ENCODE results near the gene PTPRF. TPM values are rescaled to one million over a fixed set of nuclear protein-coding genes. Genes with fewer than 3 reads are reported as not detected.

Gene PTPRF
- polyA plus RNA-seq, 1 experiment, result 97.0 TPM

- DNase-seq (ENCODE audit: low read depth), result peak; percentile 81
- POLR2A ChIA-PET, result interaction anchor here (0.5 kb wide), 1 partner anchor 129 kb away, joined by 8 read pairs; the partner anchor contains the start of gene HYI
- CTCF ChIA-PET, result interaction anchor here (0.8 to 1.6 kb wide), 2 partner anchors 8 to 10 kb away, joined by 3 to 4 read pairs; no protein-coding TSS in a partner anchor
- Histone ChIP-seq H3K27me3 (ENCODE audit: control insufficient read depth, insufficient read depth, low read length) (no peaks in the 10 kb centered on the region), H3K36me3 (ENCODE audit: control insufficient read depth, insufficient read depth, low read length) (peaks cover 23% of the 10 kb centered on the region), H3K4me3 (ENCODE audit: low read depth, low read length) (no peak overlapping the region)
- TF ChIP-seq CTCF (IDR thresholded peaks at IDR 0.05; ENCODE audit: insufficient read depth, low read depth, low read length), result no peak
These were observed 51.5 kb downstream of the PTPRF start for GRCh38 chr1:43582162-43582566.

- H3K4me3 ChIP-seq (ENCODE audit: low read depth, low read length), result no peak overlapping the region
- peaks cover 23% of the 10 kb centered on the region for H3K36me3 ChIP-seq (ENCODE audit: control insufficient read depth, insufficient read depth, low read length)
- no peak for TF ChIP-seq CTCF (IDR thresholded peaks at IDR 0.05; ENCODE audit: insufficient read depth, low read depth, low read length)
- no peaks in the 10 kb centered on the region for H3K27me3 ChIP-seq (ENCODE audit: control insufficient read depth, insufficient read depth, low read length)
- CTCF ChIA-PET, result interaction anchor here (1.1 kb wide), 1 partner anchor 29 kb away, joined by 3 read pairs; no protein-coding TSS in a partner anchor
- DNase-seq (ENCODE audit: low read depth), result no peak
- POLR2A ChIA-PET, result no interaction called here
These were observed 52.4 kb downstream of the PTPRF start for GRCh38 chr1:43583058-43583457.

GRCh38 chr1:43584204-43584603 is 53.5 kb downstream of the PTPRF start:
- CTCF ChIA-PET, result interaction anchor here (1.1 kb wide), 1 partner anchor 30 kb away, joined by 3 read pairs; no protein-coding TSS in a partner anchor
- H3K4me3 ChIP-seq (ENCODE audit: low read depth, low read length), result no peak overlapping the region
- H3K36me3 ChIP-seq (ENCODE audit: control insufficient read depth, insufficient read depth, low read length), result peaks cover 20% of the 10 kb centered on the region
- no peak for DNase-seq (ENCODE audit: low read depth)
- no peak for TF ChIP-seq CTCF (IDR thresholded peaks at IDR 0.05; ENCODE audit: insufficient read depth, low read depth, low read length)
- no peaks in the 10 kb centered on the region for H3K27me3 ChIP-seq (ENCODE audit: control insufficient read depth, insufficient read depth, low read length)
- POLR2A ChIA-PET, result no interaction called here

- H3K36me3 ChIP-seq (ENCODE audit: control insufficient read depth, insufficient read depth, low read length), result peaks cover 23% of the 10 kb centered on the region
- no peaks in the 10 kb centered on the region for H3K27me3 ChIP-seq (ENCODE audit: control insufficient read depth, insufficient read depth, low read length)
- TF ChIP-seq CTCF (IDR thresholded peaks at IDR 0.05; ENCODE audit: insufficient read depth, low read depth, low read length), result no peak
- no peak for DNase-seq (ENCODE audit: low read depth)
- H3K4me3 ChIP-seq (ENCODE audit: low read depth, low read length), result no peak overlapping the region
- CTCF ChIA-PET, result interaction anchor here (1.0 kb wide), 1 partner anchor 56 kb away, joined by 3 read pairs; no protein-coding TSS in a partner anchor
- POLR2A ChIA-PET, result no interaction called here
These were observed 54.9 kb downstream of the PTPRF start for GRCh38 chr1:43585557-43585956.

GRCh38 chr1:43586136-43586731 is 55.6 kb downstream of the PTPRF start:
- no peak for DNase-seq (ENCODE audit: low read depth)
- Histone ChIP-seq H3K27me3 (ENCODE audit: control insufficient read depth, insufficient read depth, low read length) (no peaks in the 10 kb centered on the region), H3K36me3 (ENCODE audit: control insufficient read depth, insufficient read depth, low read length) (peaks cover 25% of the 10 kb centered on the region), H3K4me3 (ENCODE audit: low read depth, low read length) (no peak overlapping the region)
- CTCF ChIA-PET, result interaction anchor here (1.0 kb wide), 1 partner anchor 57 kb away, joined by 3 read pairs; no protein-coding TSS in a partner anchor
- no peak for TF ChIP-seq CTCF (IDR thresholded peaks at IDR 0.05; ENCODE audit: insufficient read depth, low read depth, low read length)
- POLR2A ChIA-PET, result no interaction called here

All from BJ (cell line).